Medulla oblongata (tissue), 1 donor: ENCODE results near the gene MEA1.

Source experiments
- DNase-seq: peaks from one replicate; pipeline ENCODE4 v3.0.0-alpha.2; 2015; ENCODE audit errors: extremely low spot score

Gene MEA1

GRCh38 chr6:43038727-43039126 lies 25.0 kb upstream of the MEA1 start:
- DNase-seq = no peak

GRCh38 chr6:43037706-43038105 lies 24.0 kb upstream of the MEA1 start:
- DNase-seq = no peak

GRCh38 chr6:43037197-43037596 lies 23.5 kb upstream of the MEA1 start:
- no peak for DNase-seq

- no peak for DNase-seq
These were observed 23.0 kb upstream of the MEA1 start for GRCh38 chr6:43036712-43037111.

GRCh38 chr6:43035495-43036194 lies 21.9 kb upstream of the MEA1 start:
- DNase-seq = no peak

GRCh38 chr6:43034190-43034525 lies 20.4 kb upstream of the MEA1 start:
- no peak for DNase-seq

GRCh38 chr6:43033496-43034189 lies 19.9 kb upstream of the MEA1 start:
- no peak for DNase-seq

GRCh38 chr6:43032326-43032725 lies 18.6 kb upstream of the MEA1 start:
- DNase-seq = no peak

- DNase-seq = no peak
These were observed 15.4 kb upstream of the MEA1 start for GRCh38 chr6:43029120-43029519.

- DNase-seq = no peak
These were observed 12.6 kb upstream of the MEA1 start for GRCh38 chr6:43026365-43026764.

- DNase-seq = no peak
These were observed 10.7 kb upstream of the MEA1 start for GRCh38 chr6:43024436-43024835.

GRCh38 chr6:43021270-43022047 lies 7.7 kb upstream of the MEA1 start, which contains the start of gene RRP36:
RRP36 (plus strand) TSS chr6:43021623; CDS start chr6:43021655, 32 bp downstream.
- peak; percentile 77 for DNase-seq

- no peak for DNase-seq
These were observed 7.1 kb upstream of the MEA1 start for GRCh38 chr6:43020847-43021246.

- DNase-seq = no peak
These were observed 6.4 kb upstream of the MEA1 start for GRCh38 chr6:43020052-43020705.

- no peak for DNase-seq
These were observed 5.4 kb upstream of the MEA1 start for GRCh38 chr6:43019152-43019551.

GRCh38 chr6:43016943-43017334 lies 3.2 kb upstream of the MEA1 start:
- DNase-seq = no peak

GRCh38 chr6:43016176-43016942 lies 2.6 kb upstream of the MEA1 start:
- DNase-seq = no peak

GRCh38 chr6:43014434-43014909 lies 726 bp upstream of the MEA1 start:
- no peak for DNase-seq

GRCh38 chr6:43013097-43013842 lies 476 bp downstream of the MEA1 start:
- peak; percentile 24 for DNase-seq

- no peak for DNase-seq
These were observed 1.4 kb downstream of the MEA1 start for GRCh38 chr6:43012364-43012763.

- no peak for DNase-seq
These were observed 2.5 kb downstream of the MEA1 start for GRCh38 chr6:43011207-43011606.
